Kasumi-1 (cell line): ENCODE measurements around the gene TRAF1.

Experiments
- DNase-seq, 2 experiments: peaks; one replicate each; lab custom pipeline; 2025; lab: John Stamatoyannopoulos, UW

TRAF1 gene

DNA sequence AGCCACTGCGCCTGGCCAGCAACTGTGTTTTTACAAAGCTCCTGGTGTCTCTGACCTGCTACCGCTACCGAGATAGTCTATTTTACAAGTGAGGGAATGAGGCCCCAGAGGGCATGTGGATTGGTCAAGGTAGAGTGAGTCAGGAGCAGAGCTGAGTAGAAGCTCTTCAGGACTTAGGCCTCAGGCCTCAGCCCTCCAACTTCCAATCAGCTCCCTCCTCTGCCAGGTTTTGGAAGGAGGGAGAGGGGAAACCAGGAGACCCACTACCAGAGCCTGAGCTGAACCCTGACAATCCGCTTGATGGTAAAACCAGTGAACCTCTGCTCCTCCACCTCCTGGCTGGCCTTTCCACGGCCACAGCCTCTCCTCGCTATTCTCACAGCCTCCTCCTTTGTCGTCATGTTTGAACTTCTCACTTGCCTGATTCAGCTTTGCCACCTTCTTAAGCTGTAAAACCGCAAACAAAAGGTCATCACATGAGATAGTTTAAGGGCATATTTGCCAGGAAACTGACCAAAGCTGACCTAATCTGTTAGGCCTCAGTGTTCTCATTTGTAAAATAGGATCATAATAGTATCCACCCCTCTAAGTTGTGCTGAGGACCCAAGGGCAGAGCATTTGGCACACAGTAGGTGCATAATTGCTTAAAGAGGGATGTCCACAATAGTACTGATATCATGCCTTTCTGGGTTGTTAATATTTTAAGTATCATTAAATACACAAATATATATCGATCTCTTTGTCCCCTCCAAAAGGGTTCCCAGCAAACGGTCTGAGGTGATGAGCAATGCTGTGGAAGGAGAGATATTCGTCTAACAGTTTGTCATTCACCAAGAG lies 1.7 kb downstream of the TRAF1 start:
- no peak for DNase-seq

DNA sequence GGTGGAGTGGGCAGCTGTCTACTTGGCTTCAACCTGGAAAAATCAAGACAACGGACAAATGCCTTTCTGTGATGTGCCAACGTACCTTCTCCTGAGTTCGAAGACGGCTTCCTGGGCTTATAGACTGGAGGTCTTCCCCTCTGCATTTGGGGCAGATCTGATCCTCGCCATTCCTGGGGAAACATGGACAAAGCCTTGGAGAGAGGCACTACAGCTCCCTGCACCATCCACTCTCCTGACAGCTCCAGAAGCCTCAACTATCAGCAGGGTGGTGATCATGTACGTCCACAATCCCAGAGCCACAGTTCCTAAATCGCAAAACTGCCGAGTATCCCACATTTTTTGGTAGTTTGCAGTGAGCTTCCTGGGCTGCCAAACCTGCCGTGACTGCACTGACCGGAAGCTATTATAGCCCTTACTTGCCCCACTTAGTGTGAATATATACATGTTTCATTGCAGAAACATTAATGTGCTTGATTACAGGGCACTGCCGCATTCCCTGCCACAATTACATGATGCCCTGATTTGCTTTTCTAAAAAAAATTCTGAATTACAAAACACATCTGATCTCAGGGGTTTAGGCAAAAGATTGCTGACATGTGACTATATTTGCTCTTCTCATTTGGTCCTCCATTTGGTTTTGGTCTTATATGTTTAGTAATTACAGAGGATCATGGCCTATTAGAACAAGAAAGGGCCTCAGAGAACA lies 2.8 kb downstream of the TRAF1 start:
- DNase-seq = no peak

DNA sequence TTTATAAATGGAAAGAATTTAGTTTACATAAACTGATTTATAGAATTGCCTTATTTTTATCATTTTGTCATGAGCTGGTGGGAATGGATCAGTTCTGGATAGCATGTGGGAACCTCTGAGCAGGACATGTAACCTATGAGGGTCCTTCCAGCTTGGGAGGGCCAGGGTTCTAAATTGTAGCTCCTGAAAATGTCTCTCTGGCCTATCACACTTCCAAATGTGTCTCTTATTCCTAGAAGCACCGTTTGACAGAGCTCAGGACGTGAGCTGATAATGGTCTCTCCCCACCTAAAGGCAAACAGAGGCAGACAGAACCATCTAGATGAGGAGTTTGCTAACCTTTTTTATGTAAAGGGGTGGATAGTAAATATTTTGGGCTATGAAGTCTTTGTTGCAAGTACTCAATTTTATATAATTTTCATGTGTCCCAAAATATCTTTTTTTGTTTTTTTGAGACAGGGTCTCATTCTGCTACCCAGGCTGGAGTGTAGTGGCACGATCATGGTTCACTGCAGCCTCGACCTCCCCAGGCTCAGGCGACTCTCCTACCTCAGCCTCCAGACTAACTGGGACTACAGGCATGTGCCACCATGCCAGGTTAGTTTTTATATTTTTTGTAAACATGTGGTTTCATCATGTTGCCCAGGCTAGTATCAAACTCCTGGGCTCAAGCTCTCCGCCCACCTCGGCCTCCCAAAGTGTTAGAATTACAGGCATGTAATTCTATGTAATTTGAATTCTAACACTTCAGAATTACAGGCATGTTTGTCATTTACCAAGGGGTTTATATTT lies 4.0 kb downstream of the TRAF1 start:
- no peak for DNase-seq

DNA sequence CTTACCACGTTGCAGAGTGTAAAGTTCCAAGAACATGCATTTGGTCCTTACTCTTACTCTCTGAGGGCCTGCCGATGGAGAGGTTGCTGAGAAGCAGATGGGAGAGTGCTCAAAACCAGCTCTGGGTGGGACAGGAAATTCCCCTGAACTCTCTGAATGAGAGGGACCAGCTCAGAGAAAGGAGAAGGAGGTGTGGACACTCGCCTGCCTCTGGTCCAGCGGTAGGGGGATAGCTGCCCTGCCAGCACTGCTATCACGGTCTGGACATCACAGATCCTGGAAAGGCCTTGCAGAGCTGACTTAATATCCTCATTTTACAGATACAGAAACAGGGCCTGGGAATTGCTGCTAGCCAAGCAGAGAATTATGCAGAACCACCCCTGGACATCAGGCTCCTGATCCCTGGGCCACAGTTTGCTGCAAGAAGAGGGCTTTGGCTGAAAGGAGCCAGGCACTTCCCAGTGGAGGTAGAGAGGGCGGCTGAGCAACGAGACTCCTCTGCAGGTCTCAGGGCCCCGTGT lies 4.9 kb downstream of the TRAF1 start:
- no peak for DNase-seq

DNA sequence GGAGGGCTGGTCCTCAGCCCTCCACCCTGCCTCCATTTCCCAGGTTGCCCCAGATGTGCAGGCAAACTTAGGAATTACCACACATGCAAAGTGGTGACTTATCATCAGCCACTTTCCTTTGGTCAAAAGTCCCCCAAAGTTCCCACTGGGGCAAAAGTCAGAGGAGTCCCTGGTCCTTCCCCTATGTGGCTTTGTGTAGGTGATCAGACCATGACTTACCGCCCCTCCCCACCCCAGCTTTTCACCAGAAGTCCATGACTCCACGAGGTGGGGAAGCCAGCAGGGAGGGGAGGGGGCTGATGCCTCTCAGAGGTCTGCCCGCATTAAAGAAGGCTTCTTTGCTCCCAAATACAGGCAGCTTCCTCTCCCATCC lies 5.8 kb downstream of the TRAF1 start:
- no peak for DNase-seq

DNA sequence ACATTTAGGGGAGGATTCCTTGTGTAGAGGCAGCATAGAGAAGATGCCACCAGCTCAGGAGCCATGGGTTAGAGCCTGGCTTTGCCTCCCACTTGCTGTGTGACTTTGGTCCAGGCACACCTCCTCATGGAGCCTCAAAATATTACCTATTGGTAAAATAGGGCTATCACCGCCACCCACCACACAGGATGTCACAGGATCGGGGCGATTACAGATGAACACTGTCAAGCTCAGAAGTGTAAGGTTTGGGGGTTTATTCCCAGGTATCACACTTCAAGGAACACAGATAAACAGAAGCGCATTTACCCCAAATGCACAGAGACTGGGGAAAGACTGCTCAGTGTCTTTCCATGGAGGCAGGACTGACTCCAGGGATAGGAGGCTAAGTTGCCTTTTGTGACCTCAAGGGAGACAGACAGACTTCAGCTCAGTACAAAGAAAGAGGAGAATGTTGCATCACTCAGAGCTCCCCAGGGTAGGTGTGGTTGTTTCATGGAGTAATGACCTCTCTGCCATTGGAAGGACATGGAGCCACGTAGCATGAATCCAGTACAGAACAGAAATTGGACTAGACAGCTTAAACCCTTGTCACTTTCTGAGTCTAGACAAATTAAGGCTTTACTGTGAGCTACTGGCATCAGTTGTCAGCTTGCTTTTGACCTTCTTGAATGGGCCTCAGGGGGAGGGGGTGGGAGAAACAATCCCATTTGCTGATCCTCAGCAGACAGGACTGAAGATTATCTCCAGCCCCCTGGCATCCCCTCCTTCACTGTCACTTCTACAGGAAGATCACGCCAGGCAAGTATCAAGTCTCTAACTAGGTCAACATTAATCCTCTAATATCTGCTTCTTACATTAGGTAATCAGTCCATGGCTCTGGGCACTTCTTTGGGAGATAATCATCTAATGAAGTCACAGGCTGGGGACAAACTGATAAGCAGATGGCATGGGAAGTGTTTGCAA lies 6.5 kb downstream of the TRAF1 start:
- no peak for DNase-seq

DNA sequence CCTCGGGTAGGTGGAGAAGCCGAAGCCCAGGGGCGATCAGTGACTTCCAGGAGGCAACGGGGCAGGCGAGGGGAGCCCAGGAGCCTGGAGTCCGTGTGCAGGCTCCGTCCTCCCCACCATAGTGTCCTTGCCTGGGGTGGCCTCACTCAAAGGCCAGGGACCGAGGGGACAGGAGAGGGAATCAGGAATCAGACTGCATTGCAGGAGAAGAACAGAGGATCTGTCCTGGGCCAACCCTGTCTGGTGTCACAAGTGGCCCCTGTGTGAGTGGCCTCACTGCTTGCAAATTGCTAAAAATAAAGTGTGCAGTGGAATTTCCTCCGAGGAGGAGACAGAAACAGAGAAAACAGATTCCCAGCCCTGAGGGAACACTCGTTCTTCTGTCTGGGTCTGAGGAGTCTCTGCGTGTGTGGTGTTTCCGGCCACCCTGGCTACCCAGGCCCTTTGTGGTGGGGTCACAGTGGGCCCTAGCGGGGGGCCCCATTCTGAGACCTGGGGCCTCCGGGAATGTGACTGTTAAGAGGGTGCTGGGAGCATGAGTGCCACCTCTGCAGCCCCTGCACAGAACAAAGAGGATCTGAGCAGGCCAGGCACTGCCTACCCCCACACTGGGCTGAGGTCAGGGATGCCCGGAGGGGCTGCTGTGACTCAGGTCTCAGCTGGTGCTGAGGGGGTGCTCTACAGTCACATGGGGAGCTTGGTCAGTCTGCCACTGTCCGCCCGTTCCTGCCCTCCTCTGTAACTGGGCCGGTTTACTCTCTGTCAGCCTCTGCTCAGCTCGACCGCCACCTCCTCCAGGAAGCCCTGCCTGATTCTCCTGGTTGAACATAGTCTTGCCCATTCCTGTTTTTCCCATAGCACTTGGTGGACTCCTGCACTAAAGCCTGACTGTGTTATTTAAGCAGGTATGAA lies 7.4 kb downstream of the TRAF1 start:
- no peak for DNase-seq

DNA sequence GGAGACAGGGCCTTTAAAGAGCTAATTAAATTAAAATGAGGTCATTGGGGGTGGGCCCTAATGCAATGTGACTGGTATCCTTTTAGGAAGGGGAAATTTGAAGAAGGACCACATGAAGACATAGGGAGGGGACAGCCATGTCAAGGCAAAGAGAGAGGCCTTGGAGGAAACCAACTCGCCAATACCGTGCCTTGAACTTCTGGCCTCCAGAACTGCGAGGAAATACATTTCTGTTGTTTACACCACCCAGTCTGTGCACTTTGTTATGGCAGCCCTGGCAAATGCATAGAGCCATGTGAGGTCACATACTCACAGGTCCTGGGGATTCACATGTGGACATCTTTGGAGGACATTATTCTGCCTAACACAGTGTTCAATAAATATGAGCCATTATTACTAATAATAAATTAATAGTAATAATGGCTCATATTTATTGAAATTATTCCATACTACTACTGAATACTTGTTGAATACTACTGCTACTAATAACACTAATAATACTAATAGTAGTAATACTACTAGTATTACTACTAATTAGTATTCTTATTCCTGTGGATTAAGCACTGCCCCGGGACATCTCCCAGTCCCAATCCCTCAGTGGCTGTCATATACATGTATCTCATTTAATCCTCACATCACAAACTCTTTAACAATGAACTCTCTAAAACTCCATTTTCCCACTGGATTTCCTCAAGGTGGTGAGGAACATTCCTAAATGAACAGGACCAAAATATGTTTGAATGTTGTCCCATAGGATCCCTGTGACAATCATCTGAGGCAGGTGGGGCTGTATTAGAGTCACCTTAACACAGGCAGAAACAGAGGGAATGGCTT lies 8.4 kb downstream of the TRAF1 start:
- no peak for DNase-seq

DNA sequence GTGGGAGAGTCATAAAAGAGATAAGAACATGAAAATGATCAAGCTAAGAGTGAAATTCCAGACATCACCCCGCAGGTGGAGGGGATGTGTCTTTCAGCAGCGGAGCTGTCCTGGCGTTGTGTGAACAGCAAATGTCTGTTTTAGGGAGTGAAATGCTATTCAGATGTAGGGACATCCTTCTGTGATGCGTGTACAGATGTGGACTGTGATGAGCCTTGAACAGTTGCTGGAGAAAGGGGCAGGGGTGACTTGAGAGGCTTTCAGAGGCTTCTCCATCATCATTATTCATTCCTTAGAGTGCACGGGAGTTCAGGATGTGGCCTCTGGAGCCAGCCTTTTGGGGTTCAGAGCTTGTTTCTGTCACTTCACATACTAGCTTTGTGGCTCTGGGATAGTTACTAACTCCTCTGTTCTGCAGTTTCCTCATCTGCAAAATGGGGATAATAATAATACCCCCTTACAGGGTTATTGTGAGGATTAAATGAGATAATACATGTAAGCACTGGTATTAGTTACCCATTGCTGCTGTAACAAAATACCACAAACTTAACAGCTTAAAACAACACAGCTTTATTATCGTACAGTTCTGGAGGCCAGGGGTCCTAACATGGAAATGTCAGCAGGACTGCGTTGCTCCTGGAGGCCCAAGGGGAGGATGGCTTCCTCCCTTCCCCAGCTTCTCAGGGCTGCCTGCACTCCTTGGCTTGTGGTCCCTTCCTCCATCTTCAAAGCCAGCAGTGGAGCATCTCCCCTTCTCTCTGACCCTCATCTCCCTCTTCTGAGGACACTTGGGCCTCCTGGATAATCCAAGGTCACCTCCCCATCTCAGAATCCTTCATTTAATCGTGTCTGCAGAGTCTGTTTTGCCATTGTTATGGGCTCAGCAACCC lies 9.4 kb downstream of the TRAF1 start:
- no peak for DNase-seq

DNA sequence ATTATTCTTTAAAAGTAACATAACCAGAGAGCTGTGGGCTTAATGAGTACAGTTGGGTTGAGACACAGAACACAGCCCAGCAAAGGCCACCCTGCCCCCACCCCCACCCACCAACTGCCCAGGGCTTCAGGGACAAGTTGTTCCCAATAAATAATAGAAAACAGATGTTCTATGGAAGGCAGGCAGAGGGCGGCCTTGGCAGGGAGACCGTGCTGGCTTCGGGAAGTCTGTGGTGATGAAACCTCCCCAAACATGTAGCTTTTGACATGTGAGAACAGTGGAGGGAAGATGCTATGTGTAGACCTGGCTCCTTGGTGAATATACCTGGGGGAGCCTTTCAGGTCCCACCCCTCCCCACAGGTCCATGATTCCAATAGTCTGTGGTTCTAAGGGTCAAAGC lies 10.0 kb downstream of the TRAF1 start:
- no peak for DNase-seq

DNA sequence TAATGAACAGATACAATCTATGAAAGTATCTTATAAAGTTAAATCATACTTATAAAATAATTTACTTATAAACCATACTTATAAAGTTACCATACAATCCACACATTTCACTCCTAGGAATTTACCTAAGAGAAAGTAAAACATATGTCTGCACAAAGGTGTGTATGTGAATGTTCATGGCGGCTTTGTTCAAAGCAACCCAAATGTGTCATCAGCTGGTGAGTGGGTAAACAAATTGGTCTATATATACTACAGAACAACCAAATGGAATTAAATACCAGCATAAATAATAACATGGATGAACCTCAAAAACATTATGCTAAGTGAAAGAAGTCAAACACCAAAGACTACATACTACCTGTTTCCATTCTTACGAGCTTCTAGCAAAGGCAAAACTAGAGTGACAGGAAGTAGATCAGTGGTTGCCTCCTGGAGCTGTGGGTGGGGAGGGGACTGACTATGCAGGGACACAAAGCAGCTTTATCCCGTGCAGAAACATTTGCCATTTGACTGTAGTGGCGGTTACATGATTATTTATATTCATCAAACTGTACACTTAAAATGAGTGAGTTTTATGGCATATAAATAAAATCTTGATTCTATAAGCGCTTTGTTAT lies 10.6 kb downstream of the TRAF1 start:
- peak; percentile 17 to 33 for DNase-seq

DNA sequence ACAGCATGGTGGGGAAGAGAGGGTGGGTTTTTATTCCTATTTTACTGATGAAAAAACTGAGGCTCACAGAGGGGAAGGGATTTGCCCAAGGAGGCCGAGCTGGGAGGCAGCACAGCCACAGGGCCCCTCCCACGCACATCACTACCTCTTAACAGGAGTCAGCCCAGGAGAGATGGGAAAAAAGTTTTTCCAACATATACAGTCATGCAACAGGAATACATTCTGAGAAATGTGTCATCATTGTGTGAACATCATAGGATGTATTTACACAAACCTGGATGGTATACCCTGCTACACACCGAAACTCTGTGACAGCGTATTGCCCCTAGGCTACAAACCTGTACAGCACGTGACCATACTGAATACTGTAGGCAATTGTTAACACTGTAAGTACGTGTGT lies 11.6 kb downstream of the TRAF1 start:
- no peak for DNase-seq

DNA sequence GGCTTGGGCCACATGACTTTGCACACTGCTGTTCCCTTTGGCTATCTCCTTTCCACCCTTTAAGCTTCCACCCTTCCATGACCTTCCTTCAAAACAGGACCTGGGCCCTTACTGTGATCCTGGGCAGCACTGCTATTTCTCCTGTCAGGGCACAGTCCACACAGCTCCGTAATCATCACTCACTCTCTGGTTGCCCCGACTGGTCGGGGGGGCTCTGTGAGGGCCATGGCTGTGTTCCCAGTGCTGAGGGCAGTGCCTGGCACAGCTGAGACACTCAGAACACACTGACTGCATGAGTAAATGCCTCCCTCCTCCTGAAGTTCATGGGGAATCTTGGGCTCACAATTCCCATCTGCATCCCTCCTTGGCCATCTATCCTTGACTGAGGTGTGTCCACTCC lies 12.2 kb downstream of the TRAF1 start:
- no peak for DNase-seq

DNA sequence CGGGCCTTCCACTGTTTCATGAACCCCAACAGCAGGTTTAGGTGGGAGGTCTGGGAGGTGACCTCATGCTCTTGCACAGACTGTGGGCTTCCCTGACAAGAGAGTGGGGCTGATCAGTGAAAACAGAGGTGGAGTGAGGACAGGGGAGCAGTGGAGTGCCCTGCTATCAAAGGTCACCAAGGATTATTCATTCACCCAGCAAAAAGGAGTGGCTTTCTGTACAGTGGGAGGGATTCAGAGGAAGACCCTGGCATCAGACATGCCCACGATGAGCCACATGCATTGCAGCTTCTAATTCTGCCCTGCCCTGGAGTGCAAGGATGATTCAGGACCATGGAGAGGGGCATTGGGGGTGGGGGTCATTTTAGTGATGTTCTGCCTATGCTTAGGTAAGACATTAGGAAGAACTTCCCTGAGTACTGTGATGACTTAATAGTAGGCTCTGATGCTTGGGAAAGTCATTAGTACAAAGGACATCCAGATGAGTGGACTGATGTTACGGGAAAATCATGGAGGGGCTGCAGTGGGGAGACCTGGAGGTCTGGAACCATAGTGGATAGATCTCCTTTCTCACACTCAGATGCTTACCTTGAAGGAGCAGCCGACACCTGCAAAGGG lies 12.8 kb downstream of the TRAF1 start:
- peak in 1 of 2 experiments; percentile 9 for DNase-seq

DNA sequence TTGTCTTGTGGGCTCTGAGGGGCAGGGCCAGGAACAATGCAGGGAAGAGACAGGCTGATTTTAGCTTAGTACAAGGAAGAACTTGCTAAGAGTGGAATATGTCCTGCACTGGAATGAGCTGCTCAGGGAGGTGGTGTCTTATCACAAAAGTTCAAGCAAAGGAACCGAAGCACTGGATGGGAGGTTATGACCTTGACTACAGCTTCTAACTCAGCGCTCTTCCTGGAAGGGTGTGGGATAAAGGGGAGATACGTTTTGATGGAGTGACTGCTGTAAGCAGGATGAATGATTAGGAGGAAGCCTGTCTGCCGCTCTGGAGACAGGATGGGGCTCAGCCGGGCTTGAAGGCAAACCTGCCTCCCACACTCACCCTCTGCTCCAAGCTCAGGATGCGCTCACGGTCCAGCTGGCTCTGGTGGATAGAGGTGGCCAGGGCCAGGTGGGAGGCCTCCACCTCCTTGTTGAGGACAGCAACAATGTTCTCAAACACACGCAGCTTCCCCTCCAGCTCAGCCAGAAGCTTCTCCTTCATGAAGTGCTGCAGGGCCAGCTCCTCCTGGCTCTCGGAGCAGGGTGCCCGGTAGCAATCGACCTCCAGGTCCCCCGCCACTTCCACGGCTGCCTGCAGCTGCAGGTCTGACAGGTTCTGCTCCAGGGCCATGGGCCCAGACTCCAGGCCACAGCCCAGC lies 13.5 kb downstream of the TRAF1 start:
- DNase-seq = no peak

DNA sequence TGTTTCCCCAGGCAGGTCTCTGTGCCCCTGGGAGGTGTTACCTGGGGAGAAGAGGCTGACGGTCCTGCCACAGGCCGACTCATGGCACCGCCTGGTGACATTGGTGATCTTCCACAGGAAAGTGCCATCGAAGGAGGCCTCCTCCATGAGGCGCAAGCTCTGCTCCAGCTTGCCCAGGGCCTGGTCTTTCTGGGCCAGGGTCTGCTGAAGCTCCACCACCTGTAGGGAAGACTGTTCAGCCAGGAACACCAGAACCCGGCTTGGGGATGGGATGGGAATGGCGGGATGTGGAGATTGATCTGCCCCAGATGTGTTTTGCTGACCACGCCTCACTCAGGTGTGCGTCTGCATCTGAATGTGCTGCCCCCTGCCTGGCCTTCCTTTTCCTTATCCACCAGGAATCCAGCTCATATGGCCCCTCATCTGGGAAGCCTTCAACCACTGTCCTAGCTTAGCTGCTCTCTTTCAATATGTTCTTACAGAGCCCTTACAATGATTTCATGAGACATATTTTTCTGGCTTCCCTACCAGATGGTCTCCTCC lies 15.2 kb downstream of the TRAF1 start:
- no peak for DNase-seq

DNA sequence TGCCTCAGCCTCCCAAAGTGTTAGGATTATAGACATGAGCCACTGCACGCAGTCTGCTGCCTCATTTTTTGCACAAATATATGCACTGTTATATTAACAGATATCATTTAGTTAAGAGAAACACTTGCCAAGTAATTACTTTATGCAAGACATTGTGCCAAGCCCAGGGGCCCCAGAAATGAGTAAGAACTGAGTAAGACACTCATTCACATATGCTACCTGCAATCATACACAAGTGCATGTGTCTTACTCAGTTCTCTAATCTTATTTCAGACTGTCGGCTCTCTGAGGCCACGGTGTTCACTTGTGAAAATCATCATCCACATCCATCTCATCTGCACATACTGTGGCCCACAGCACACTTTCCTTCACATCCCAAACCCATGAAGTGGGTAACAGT lies 16.0 kb downstream of the TRAF1 start:
- DNase-seq = no peak
